Renal cortical epithelial cell (primary cell): Measurements from ENCODE around the gene ANGPTL2. TPM values are rescaled to one million over a fixed set of nuclear protein-coding genes. Genes with fewer than 3 reads are reported as not detected.

Experiments used
- DNase-seq: peaks from one replicate; pipeline ENCODE4 v3.0.0-alpha.2; 2011; ENCODE audit warnings: low read depth
- total RNA-seq: library from RNA; depleted of rRNA; stranded (reverse); fragments of >200 nt; gene quantifications from 2 replicates; pipeline ENCODE4 v1.2.3, GENCODE V29; 2014

Gene ANGPTL2
- total RNA-seq, 1 donor from 2014 or later, result 1.7 TPM

DNA sequence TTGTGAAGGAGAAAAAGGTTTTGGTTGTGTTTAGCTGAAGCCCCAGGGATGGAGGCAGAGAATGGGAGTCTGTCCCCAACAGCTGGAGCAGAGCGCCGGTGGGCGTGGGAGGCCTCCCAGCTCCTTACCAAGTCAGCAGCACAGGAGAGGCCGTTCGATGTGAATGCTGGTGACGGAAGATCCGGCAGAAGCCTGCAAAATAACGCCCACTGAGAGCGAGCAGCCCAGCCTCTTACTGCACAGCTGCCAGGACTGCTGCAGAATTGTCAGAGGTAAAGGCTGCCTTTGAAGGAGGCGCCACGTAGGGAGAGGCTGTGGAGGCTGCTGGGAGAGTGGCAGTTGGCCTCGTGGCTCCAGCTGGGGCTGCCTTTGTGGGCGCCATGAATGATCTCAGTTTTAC, 26.2 kb downstream of the ANGPTL2 start:
- no peak for DNase-seq

DNA sequence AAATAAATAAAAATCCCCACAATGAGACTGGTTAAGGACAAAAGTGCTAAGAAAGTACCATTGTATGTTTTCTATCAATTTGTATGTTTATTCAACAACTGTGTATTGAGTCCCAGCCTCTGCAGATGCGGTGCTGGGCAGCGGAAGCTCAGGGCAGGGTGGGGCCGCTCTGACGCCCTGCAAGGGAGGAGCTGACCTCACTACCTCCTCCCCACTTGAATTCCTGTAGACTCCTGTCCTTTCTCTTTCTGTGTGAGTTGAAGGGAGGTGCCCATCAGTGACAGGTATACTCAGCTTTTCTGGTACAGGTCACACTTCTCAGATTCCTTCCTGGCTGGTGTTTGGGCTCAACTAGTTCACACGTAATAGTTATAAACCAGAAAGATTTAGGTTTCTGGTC, 27.0 kb downstream of the ANGPTL2 start:
- DNase-seq, result no peak

DNA sequence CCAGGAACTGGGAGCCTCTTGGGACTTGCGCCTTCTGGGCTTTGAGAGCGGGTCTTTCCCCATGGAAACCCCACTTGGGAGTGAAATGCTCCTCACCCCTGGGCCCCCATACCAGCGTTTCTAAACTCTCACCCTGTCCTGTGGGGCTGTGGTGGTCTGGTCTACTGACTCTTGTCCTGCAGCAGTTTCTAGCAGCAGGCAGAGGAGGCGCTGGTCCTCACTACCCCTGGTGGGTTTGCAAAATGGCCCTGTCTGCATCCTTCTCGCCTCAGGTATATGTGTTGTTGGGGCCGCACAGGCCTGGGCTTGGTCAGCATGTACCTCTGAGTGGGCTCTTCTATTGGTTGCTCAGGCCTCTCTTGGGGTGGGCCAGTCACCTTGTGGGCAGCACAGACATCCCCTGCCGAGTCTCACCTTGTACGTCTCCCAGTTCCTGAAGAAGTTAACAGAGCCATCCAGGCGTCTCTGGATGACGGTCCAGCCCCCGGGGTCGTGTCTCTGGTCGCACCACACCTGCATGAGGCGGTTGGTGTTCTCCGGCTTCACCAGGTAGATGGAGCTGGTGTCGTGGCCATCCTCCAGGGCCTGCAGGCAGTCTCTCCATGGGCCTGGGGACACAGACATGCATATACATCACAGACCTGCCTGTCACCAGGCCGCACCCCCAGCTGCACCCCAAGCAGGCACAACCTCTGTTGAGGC, 29.0 kb downstream of the ANGPTL2 start:
- DNase-seq, result no peak

DNA sequence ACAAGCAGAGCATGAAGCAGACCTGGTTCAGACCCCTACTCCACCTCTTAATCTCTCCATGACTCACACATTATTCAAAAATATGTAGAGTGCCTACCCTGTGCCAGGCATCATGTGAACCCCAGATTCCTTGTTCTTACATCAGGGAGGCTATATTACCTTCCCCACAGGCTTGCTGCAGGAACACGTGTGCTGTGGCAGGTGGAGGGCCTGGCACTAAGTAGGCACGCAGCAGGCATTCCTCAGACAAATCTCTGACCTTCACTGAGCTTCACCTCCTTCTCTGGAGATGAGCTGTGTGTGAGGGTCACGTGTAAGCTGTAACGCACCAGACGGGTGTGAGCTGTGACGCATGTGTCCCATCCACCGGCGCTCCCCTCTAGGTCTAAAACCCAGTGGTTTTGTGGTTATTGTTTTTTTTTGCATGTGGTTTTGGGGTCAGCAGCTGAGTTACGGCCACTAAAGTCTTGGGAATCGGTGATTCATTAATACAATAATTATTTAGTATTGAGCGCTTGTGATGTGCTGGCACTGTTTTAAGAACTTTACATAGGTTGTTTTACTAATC, 30.3 kb downstream of the ANGPTL2 start:
- DNase-seq, result no peak

DNA sequence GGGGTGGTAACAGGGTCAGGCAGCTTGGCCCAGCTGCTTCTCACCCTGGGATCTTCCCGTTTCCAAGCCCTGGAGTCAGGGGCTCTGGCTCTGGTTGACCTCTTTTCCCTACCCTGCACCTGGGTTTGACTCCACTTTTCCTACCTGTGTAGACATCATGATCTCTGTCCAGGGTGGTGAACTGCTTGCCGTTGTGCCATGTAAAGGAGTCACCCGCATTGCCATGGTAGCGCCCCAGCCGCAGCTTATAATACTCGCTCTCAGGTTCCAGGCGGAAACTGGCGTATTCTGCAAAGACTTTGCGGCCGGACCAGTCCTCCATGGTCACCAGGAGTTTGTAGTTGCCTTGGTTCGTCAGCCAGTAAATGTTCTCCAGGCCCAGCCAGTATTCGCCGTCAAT, 30.9 kb downstream of the ANGPTL2 start:
- DNase-seq, result no peak

DNA sequence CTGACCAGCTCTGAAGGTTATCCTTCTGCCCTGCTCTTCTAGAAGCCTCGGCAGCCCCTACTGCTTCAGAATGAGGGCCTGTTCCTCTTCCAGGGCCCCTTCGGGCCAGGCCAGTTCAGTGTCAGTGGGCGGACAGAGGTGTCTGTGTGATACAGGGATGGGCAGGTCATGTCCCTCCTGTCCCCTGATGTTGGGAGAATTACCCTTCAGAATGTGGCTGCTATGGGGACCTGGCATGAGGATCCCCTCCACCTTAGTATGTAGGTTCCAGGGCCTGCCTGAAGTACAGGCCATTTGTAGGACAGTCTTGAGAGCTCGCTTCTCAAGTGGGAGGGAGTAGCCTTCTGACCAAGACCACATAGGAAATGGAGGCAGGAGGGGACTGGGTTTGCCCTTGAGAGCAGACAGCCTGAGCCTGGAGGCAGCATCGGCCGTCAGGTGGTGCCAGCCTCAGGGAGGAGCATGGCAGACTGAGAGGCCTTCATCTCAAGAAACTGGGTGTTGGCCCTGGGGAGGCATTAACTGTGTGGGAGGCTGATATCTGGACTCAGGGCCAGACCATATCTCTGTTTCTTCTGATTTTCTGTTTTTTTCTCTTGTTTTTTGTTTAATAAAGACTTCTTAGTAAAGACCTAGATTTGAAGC, 32.0 kb downstream of the ANGPTL2 start:
- no peak for DNase-seq

DNA sequence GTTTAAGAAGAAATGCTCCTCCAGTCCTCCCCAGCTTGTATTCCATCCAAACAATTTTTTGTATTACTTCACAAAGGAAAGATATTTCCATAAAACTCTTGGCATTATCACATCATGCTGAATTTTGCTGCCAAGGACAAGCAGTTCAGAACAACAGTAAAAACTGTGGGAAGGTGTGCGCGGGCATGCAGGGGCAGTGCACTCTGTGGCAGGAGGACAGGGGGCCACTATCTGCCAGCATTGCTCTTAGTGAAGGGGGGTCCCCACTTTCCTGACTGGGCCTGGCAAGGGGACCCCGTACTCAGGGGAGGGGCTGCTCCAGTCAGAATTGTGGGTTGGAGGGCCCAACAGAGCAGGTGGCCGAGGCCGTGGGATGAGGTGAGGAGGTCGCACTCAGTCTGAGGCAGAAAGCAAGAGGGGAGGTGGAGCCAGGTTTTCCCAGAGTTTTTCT, 32.8 kb downstream of the ANGPTL2 start:
- no peak for DNase-seq

DNA sequence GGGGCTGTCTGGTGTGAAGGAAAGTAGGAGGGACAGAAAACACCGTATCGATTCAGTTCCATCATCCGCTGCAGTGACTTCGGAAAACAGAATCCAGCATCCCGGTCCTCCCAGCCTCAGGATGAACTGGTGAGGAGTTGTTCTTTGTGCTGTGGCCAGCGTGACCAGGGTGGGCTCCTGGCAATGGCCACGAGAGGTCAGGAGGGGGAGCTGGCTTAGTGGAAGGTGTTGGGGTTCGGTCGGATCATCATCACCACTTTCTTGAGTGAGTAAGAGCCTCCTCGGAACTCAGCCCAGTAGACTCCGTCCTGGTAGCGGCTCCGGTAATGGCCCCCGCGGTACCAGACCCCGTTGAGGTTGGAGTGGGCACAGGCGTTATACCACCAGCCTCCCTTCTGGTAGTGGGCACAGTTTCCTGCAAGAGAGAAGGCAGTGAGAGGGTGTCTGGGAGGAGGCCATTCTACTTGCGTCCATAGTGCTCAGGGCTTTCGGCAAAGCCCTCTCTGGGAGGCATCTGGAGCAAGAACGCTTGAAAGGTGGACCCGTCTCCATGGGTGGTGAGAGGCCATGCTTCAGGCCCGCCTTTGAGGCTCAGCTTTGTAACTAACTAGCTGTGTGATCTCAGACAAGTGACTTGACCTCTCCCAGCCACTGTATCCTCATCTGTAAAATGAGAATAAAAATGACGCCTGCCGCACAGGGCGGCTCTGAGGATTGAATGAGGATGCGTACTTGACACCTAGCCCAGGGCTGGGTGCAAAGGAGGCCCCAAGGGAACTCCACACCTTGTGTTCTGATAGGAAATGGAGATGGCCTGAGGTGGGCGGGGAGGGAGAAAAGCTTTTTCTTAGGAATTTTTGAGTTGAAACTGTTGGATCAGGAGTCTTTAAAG, 33.5 kb downstream of the ANGPTL2 start:
- DNase-seq, result no peak

DNA sequence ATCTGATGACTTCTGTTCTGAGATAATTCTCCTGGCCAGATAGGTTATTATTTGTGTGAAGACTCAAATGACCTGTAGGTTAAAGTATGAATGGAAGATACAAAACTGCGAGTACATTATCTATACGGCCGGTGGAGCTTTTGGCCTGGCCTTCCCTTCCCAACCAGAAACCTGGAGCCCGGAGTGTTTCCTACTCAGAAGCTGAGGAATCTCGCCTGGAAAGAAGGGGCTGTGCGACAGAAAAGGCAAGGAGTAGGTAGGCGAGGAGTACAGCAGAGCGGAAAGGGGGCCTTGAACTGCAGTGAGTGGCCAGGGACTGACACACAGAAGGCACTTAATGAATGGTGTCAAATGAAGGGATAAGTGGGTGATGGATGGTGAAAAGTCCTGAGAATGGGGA, 34.6 kb downstream of the ANGPTL2 start:
- no peak for DNase-seq

DNA sequence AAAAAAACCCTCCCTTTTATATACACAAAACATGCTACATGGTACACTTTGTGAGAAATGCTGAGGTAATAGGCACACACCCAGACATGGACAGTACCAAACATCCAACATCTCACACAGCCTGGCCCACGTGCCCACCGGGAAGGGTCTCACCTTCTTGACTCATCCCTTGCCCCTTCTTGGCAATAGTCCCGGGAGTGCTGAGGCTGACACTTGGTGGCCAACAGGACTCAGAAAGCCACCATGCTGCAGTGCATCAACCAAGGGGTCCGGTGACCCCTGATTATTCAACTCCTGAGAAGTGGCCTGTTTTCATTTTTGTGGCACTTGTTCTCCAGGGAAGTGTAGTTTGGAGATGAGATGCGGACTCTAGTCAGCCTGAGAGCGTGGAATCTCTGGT, 35.0 kb downstream of the ANGPTL2 start:
- DNase-seq, result no peak

DNA sequence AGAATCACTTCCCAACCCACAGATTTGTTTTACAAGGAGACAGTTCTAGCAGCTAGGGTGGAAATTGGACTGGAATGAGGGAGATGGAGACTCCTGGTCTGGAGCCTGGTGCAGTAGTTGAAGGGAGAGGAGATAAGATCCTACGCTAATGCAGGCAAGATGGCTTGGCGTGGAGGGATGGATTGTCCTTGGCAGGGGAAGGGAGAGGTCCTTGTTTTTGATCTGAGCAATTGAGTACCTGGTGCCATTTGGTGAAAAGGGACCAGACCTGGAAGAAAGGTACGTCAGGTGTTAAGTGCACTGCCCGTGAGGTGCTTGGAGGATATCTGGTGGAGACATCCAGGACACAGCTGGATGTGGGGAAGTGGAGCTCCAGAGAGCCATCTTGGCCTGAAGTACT, 35.7 kb downstream of the ANGPTL2 start:
- DNase-seq, result no peak

DNA sequence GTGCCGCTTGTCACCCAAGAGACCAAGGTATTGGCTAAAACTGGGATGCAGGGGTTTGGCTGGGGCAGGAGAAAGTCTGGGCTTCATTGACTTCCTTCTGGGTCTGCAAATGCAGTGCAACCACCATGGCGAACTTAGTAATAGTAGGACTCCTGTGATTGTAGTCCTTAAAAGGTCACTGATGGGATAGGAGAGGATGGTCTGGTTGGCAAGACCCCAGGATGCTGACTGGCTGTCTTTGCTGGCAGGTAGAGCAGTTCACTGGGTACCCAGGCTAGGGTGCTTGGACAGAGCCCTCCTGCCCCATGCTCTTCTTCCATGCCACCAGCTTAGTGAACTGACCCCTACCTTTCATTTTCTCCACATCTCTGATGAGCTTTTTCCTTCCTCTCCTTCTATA, 37.2 kb downstream of the ANGPTL2 start:
- DNase-seq, result no peak

DNA sequence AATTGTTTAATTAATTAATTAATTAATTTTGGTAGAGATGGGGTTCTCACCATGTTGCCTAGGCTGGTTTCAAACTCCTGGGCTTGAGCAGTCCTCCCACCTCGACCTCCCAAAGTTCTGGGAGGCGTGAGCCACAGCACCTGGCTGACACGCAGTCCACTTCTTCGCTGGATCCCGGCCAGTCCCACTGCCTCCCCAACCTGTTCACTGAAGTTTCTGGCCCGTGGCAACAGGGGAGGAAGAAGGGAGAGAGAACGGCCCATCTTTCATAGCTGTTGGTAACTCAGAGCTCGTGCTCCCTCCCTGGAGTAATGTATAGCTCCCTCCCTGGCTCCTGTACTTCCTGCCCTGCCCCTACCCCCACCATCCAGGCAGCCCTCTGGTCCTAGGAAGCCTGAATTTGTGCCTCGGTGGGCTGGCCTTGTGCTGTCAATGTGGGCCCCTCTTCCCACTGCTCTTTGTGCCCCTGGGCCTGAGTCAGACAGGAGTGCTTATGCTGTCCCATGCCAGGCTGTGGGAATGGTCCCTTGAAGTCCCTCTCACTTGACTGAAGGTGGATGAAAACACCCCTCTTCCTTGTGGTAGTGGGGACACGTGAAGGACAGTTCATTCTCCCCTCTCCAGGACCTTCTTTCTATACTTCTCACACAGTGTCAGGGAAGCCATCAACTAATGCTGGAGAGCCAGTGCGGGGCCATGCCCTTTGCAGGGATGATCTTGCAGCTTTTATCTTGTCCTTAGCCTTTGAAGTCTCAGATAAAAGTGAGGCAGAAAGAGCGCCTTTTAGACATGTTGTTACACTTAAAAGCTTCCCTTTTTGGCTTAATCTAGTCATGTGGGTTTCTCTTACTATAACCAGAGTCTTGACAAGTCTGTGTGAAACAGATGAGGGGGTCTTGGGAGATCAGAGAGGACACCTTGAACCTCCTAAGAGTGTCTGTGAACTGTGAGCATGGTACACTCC, 38.1 kb downstream of the ANGPTL2 start:
- DNase-seq, result no peak

DNA sequence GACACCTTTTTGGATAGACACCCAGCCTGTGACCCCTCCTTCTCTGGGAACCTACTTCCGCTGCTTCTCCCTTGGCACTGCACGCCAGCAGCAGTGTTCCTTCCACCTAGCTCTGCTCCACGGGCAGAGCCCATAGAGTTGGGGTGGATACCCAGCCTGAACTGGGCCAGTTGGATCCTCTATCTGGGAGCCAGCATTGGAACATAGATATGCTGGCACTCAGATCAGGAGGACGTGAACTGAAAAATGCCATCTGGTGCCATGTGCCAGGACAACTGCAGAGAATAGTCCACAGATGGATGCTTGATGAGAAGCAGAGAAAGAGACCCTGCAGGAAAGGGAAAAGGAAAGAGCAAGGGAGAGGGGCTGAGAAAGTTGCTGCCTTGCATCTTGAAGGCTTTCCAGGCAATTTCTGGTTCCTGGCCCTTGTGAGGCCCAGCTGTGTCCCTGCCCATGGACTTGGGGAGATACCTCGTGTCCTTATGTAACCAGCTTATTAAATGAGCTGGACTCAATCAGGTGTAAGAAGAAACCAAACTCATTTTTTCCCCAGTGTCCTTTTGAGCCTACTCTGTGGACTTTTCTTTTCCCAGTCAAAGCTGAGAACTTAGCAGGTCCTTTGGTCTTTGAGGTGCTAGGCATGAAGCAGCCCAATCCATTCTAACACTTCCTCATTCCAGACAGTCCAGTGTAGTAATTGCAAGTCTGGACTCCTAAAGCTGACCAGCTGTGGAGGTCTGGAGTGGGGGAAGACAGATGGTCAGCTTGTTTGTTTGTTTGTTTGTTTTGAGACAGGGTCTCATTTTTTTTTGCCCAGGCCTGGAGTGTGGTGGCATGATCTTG, 39.1 kb downstream of the ANGPTL2 start:
- DNase-seq, result peak; percentile 38

DNA sequence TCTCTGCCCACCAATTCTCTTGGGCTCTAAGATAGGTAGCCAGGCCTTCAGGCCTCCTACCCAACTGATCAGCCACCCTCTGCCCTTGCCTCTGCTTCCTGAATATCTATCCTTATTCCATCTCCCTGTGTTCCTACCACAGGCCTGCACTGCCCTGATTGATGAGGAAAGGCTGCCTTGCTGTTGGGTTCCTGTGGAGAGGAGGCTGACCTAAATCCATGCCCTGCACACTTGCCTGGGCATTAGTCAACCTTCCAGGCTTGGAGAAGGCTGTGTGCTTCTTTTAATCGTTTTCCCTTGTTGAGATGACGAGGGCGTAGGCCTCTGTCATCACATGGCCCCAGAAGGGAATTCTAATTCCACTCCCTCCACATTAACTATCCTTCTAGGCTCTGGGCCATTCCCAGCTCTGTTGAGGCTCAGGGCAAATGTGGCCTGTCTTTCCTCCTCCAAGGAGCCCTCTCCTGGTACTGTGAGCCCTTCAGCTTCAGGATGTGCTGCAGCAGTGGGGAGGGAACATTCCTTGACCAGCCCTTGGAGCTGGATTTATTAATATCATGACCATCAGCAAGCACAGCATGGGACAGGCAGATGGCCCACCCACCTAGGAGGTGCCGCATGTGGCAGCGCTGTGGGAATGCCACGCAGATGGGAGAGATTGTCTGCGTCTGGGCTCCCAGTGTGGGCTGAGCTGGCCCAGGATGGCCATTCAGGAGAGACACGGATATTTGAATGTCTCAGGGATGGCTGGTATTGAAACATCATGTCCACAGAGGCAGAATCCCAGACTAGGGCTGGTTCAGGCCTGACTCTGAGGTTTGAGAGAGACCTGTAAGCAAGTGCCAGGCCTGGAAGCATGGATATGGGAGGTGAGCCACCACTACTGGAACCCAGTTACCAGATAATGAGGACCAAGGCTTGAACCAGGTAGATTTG, 40.9 kb downstream of the ANGPTL2 start:
- no peak for DNase-seq

DNA sequence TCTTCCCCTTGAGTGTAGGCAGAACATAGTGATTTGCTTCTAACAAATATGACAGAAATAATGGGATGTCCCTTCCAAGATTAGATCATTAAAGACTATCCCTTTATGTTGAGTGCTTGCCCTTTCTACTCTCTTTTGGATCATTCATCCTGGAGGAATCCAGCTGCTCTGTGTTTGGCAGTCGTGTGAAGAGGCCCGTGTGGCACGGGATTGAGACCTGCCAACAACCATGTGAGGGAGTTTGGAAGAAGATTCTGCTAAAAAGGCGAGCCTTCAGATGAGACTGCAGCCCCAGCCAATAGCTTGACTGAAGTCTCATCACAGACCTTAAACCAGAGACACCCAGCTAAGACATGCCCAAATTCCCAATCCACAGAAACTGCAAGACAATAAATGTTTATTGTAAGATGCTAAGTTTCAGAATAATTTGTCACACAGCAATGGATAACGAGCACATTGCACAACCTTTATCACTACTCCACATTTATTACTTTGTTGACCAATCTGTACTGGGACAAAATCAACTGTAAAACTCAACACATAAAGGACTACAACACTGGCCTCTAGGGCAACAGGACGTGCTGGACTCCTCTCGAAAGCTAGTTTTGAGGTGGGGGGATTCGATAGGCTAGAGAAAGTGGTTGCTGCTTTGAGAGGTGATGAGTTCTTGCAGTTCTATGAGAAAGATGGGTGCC, 42.8 kb downstream of the ANGPTL2 start:
- no peak for DNase-seq

DNA sequence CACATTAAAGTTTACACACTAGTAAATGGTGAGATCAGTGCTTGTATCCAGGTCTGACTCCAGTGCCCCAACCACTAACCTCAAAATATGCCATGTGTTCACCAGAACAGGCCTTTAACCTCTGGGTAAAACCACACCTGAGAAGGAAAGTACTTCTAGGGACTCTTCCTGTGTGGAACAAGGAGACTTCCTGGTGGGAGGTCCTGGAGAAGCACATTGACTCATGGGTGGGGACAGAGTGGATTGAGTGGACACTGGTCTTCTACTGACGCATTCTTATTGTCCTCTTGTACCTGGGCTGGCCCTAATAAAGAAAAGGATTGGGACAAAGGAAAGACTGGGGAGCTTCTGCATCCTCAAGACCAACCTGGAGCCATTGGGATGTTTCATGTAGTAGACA, 43.4 kb downstream of the ANGPTL2 start:
- peak; percentile 11 for DNase-seq

DNA sequence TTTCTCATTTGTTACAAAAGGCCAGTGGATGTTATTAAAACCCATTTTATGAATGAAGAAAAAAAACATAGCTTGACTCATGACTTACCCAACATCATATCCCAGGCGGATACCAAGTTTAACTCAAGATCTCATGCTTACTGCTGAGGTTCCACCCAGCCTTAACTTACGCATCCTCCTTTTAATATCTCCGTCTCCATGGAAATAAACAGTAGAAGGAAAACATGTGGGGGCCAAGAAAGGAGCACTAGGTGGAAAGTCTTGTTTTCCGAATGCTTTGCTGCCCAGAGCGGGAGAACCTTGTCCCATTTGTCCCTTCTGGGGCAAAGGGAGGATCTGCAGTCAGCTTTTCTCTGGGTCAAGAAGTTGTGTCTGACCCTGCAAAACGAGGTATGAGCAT, 44.1 kb downstream of the ANGPTL2 start:
- DNase-seq, result no peak

DNA sequence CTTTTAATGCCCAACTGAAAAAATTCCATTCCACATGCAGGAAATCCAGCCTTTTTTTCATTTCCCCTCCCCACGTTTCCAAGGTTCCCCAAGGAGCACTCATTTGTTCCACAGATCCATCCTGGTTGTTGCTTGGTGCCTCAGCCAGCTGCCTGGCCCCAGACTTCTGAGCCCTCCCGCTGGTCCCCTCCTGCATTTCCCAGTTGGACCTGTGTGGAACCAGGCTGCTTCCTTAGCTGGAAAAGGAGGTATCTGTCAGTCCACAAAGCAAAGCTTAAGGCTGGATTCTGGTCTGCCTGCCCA, 44.8 kb downstream of the ANGPTL2 start:
- no peak for DNase-seq
